Measurements from ENCODE around the gene CDH13.

- TF ChIP-seq CTCF (IDR thresholded peaks at IDR 0.05; ENCODE audit: borderline replicate concordance, extremely low read depth, low read length, poor library complexity, severe bottlenecking) (no peak), EZH2 (IDR thresholded peaks at IDR 0.05; ENCODE audit: borderline replicate concordance, low read depth, low read length, severe bottlenecking) (no peak)
Observed at GRCh38 chr16:83238949-83239691, 612.4 kb downstream of the CDH13 start.
